ENCODE measurements around the gene LINGO4. TPM values are rescaled to one million over a fixed set of nuclear protein-coding genes. Genes with fewer than 3 reads are reported as not detected.

LINGO4 gene
- total and polyA plus RNA-seq, 2 donors (not counting 1 experiment from before 2014, with no cell fraction given): not detected

- Histone ChIP-seq H3K9me3 (ENCODE audit: control insufficient read depth, insufficient read depth, low read depth, low read length) (no peaks in the 10 kb centered on the region), H3K9ac (ENCODE audit: insufficient read depth, low read length) (no peak overlapping the region), H4K20me1 (ENCODE audit: control insufficient read depth, extremely low read depth, insufficient read depth, low read length) (no peaks in the 10 kb centered on the region), H2AFZ (ENCODE audit: low read length) (no peak overlapping the region), H3K79me2 (ENCODE audit: control insufficient read depth, insufficient read depth, low read length) (no peaks in the 10 kb centered on the region), H3K36me3 (ENCODE audit: control insufficient read depth, insufficient read depth, low read length) (no peaks in the 10 kb centered on the region), H3K27me3 (ENCODE audit: control insufficient read depth, insufficient read depth, low read length) (peaks cover 9% of the 10 kb centered on the region), H3K4me3 (replicated peaks in 1 of 4; ENCODE audit: control extremely low read depth in 1 of 4, insufficient read depth in 1 of 4, low read depth in 3 of 4, low read length in 4 of 4) (no peak overlapping the region), H3K4me1 (ENCODE audit: control insufficient read depth, extremely low read depth, insufficient read depth, low read length) (no peaks in the 10 kb centered on the region), H3K27ac (ENCODE audit: insufficient read depth, low read length) (no peak overlapping the region), H3K4me2 (ENCODE audit: extremely low read depth, insufficient read depth, low read length) (no peak overlapping the region)
- DNase-seq (ENCODE audit: low read depth in 2 of 2): no peak
- no peak for TF ChIP-seq CTCF (conservative IDR thresholded peaks at IDR 0.05 in 1 of 2, IDR thresholded peaks at IDR 0.05 in 1 of 2; ENCODE audit: low read depth in 1 of 2, low read length in 2 of 2)
- no peak for TF ChIP-seq EZH2 (IDR thresholded peaks at IDR 0.05; ENCODE audit: low read length, missing control alignments)
Measured at GRCh38 chr1:151830055-151830454, 24.8 kb upstream of the LINGO4 start.

GRCh38 chr1:151829352-151830046 is 24.3 kb upstream of the LINGO4 start:
- Histone ChIP-seq H2AFZ (ENCODE audit: low read length) (no peak overlapping the region), H3K4me2 (ENCODE audit: extremely low read depth, insufficient read depth, low read length) (no peak overlapping the region), H4K20me1 (ENCODE audit: control insufficient read depth, extremely low read depth, insufficient read depth, low read length) (no peaks in the 10 kb centered on the region), H3K27me3 (ENCODE audit: control insufficient read depth, insufficient read depth, low read length) (peaks cover 9% of the 10 kb centered on the region), H3K79me2 (ENCODE audit: control insufficient read depth, insufficient read depth, low read length) (no peaks in the 10 kb centered on the region), H3K9me3 (ENCODE audit: control insufficient read depth, insufficient read depth, low read depth, low read length) (no peaks in the 10 kb centered on the region), H3K27ac (ENCODE audit: insufficient read depth, low read length) (no peak overlapping the region), H3K36me3 (ENCODE audit: control insufficient read depth, insufficient read depth, low read length) (no peaks in the 10 kb centered on the region), H3K9ac (ENCODE audit: insufficient read depth, low read length) (no peak overlapping the region), H3K4me1 (ENCODE audit: control insufficient read depth, extremely low read depth, insufficient read depth, low read length) (no peaks in the 10 kb centered on the region), H3K4me3 (replicated peaks in 1 of 4; ENCODE audit: control extremely low read depth in 1 of 4, insufficient read depth in 1 of 4, low read depth in 3 of 4, low read length in 4 of 4) (no peak overlapping the region)
- no peak for DNase-seq (ENCODE audit: low read depth in 2 of 2)
- no peak for TF ChIP-seq EZH2 (IDR thresholded peaks at IDR 0.05; ENCODE audit: low read length, missing control alignments)
- TF ChIP-seq CTCF (conservative IDR thresholded peaks at IDR 0.05 in 1 of 2, IDR thresholded peaks at IDR 0.05 in 1 of 2; ENCODE audit: low read depth in 1 of 2, low read length in 2 of 2): no peak

GRCh38 chr1:151828921-151829320 is 23.7 kb upstream of the LINGO4 start:
- no peak overlapping the region for H2AFZ ChIP-seq (ENCODE audit: low read length)
- no peaks in the 10 kb centered on the region for H4K20me1 ChIP-seq (ENCODE audit: control insufficient read depth, extremely low read depth, insufficient read depth, low read length)
- no peaks in the 10 kb centered on the region for H3K9me3 ChIP-seq (ENCODE audit: control insufficient read depth, insufficient read depth, low read depth, low read length)
- no peaks in the 10 kb centered on the region for H3K79me2 ChIP-seq (ENCODE audit: control insufficient read depth, insufficient read depth, low read length)
- H3K4me2 ChIP-seq (ENCODE audit: extremely low read depth, insufficient read depth, low read length): no peak overlapping the region
- no peaks in the 10 kb centered on the region for H3K4me1 ChIP-seq (ENCODE audit: control insufficient read depth, extremely low read depth, insufficient read depth, low read length)
- no peak overlapping the region for H3K9ac ChIP-seq (ENCODE audit: insufficient read depth, low read length)
- H3K27ac ChIP-seq (ENCODE audit: insufficient read depth, low read length): no peak overlapping the region
- peaks cover 12% of the 10 kb centered on the region for H3K27me3 ChIP-seq (ENCODE audit: control insufficient read depth, insufficient read depth, low read length)
- no peak overlapping the region for H3K4me3 ChIP-seq (replicated peaks in 1 of 4; ENCODE audit: control extremely low read depth in 1 of 4, insufficient read depth in 1 of 4, low read depth in 3 of 4, low read length in 4 of 4)
- H3K36me3 ChIP-seq (ENCODE audit: control insufficient read depth, insufficient read depth, low read length): no peaks in the 10 kb centered on the region
- DNase-seq (ENCODE audit: low read depth in 2 of 2): peak in 1 of 2 donors; percentile 47
- TF ChIP-seq CTCF (conservative IDR thresholded peaks at IDR 0.05 in 1 of 2, IDR thresholded peaks at IDR 0.05 in 1 of 2; ENCODE audit: low read depth in 1 of 2, low read length in 2 of 2) (no peak), EZH2 (IDR thresholded peaks at IDR 0.05; ENCODE audit: low read length, missing control alignments) (no peak)
